Liver (tissue), 3 donors: ENCODE data around the gene BDKRB2.

ENCODE experiments used
- FOXA1 ChIP-seq: IDR thresholded peaks from 2 replicates; pipeline ENCODE4 v1.6.1; 2016; ENCODE audit warnings: antibody characterized with exemption
- FOXA2 ChIP-seq: IDR thresholded peaks from 2 replicates; pipeline ENCODE4 v1.6.1; 2016; ENCODE audit warnings: antibody characterized with exemption
- GABPA ChIP-seq, 2 donors: IDR thresholded peaks in 1 of 2; conservative IDR thresholded peaks in 1 of 2; 2 replicates each; pipeline ENCODE4 v1.6.1; 2016; ENCODE audit warnings: antibody characterized with exemption in 2 of 2, mild to moderate bottlenecking in 1 of 2, moderate library complexity in 1 of 2
- HNF4A ChIP-seq, 2 donors: conservative IDR thresholded peaks; 2 replicates each; pipeline ENCODE4 v1.6.1; 2016; ENCODE audit warnings: antibody characterized with exemption in 2 of 2, mild to moderate bottlenecking in 2 of 2
- HNF4G ChIP-seq: IDR thresholded peaks from 2 replicates; pipeline ENCODE4 v1.6.1; 2016; ENCODE audit warnings: antibody characterized with exemption
- JUND ChIP-seq, 2 donors: IDR thresholded peaks; 2 replicates each; pipeline ENCODE4 v1.6.1; 2016; ENCODE audit warnings: antibody characterized with exemption in 2 of 2
- RAD21 ChIP-seq, 2 donors: IDR thresholded peaks; 2 replicates each; pipeline ENCODE4 v1.6.1; 2016; ENCODE audit warnings: antibody characterized with exemption in 2 of 2, mild to moderate bottlenecking in 2 of 2
- TAF1 ChIP-seq: conservative IDR thresholded peaks from 2 replicates; pipeline ENCODE4 v1.6.1; 2016; ENCODE audit warnings: antibody characterized with exemption, mild to moderate bottlenecking
- YY1 ChIP-seq: IDR thresholded peaks from 2 replicates; pipeline ENCODE4 v1.6.1; 2016; ENCODE audit warnings: antibody characterized with exemption, mild to moderate bottlenecking
- TF ChIP-seq, protein P1 (sequence below): fragments of 150-350 bp; IDR thresholded peaks from 2 replicates; pipeline ENCODE4 v1.5.1; 2017; ENCODE audit warnings: improper control_type of control experiment, low read depth, low read length; ENCODE audit not compliant: missing input control
- TF ChIP-seq, protein P2 (sequence below): IDR thresholded peaks from 2 replicates; pipeline ENCODE4 v1.6.1; 2016; ENCODE audit warnings: antibody characterized with exemption
- TF ChIP-seq, protein P3 (sequence below): IDR thresholded peaks from 2 replicates; pipeline ENCODE4 v1.6.1; 2016; ENCODE audit warnings: antibody characterized with exemption, mild to moderate bottlenecking
- donor health status: healthy.
- donor health status: healthy.

DNA sequence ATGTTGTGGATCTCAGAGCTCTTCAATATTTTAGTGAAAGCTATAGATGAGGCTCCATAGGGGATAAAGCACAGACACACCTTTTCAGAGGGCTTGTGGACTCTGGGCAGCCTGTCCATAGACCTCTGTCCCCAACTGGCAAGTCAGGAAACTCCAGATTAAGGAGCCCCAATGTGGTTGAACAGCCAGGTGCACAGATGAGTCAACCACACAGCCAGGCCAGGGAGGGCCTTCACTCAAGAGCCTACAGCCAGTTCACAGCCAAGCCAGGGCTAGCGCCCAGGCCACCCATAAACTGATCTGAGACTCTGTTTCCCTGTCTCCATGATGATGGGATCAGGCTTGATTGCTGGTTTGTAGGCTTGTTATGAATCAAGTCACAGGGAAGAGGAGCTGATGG is 1.0 kb upstream of the BDKRB2 start:
- TF ChIP-seq, protein P1, sequence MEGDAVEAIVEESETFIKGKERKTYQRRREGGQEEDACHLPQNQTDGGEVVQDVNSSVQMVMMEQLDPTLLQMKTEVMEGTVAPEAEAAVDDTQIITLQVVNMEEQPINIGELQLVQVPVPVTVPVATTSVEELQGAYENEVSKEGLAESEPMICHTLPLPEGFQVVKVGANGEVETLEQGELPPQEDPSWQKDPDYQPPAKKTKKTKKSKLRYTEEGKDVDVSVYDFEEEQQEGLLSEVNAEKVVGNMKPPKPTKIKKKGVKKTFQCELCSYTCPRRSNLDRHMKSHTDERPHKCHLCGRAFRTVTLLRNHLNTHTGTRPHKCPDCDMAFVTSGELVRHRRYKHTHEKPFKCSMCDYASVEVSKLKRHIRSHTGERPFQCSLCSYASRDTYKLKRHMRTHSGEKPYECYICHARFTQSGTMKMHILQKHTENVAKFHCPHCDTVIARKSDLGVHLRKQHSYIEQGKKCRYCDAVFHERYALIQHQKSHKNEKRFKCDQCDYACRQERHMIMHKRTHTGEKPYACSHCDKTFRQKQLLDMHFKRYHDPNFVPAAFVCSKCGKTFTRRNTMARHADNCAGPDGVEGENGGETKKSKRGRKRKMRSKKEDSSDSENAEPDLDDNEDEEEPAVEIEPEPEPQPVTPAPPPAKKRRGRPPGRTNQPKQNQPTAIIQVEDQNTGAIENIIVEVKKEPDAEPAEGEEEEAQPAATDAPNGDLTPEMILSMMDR: no peak
- no peak for TF ChIP-seq JUND (IDR thresholded peaks at IDR 0.05)
- TF ChIP-seq GABPA (IDR thresholded peaks at IDR 0.05 in 1 of 2, conservative IDR thresholded peaks at IDR 0.05 in 1 of 2): no peak
- TF ChIP-seq YY1: no peak
- TF ChIP-seq, protein P2, sequence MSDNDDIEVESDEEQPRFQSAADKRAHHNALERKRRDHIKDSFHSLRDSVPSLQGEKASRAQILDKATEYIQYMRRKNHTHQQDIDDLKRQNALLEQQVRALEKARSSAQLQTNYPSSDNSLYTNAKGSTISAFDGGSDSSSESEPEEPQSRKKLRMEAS: no peak
- TF ChIP-seq RAD21 (IDR thresholded peaks at IDR 0.05): no peak
- TF ChIP-seq, protein P3, sequence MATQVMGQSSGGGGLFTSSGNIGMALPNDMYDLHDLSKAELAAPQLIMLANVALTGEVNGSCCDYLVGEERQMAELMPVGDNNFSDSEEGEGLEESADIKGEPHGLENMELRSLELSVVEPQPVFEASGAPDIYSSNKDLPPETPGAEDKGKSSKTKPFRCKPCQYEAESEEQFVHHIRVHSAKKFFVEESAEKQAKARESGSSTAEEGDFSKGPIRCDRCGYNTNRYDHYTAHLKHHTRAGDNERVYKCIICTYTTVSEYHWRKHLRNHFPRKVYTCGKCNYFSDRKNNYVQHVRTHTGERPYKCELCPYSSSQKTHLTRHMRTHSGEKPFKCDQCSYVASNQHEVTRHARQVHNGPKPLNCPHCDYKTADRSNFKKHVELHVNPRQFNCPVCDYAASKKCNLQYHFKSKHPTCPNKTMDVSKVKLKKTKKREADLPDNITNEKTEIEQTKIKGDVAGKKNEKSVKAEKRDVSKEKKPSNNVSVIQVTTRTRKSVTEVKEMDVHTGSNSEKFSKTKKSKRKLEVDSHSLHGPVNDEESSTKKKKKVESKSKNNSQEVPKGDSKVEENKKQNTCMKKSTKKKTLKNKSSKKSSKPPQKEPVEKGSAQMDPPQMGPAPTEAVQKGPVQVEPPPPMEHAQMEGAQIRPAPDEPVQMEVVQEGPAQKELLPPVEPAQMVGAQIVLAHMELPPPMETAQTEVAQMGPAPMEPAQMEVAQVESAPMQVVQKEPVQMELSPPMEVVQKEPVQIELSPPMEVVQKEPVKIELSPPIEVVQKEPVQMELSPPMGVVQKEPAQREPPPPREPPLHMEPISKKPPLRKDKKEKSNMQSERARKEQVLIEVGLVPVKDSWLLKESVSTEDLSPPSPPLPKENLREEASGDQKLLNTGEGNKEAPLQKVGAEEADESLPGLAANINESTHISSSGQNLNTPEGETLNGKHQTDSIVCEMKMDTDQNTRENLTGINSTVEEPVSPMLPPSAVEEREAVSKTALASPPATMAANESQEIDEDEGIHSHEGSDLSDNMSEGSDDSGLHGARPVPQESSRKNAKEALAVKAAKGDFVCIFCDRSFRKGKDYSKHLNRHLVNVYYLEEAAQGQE: no peak
- TF ChIP-seq FOXA1: no peak
- no peak for TF ChIP-seq HNF4A (conservative IDR thresholded peaks at IDR 0.05)
- TF ChIP-seq TAF1: no peak
- no peak for TF ChIP-seq HNF4G
- no peak for TF ChIP-seq FOXA2
